ENCODE data around the gene TMEM132D. TPM values are rescaled to one million over a fixed set of nuclear protein-coding genes. Genes with fewer than 3 reads are reported as not detected.

The TMEM132D gene
- total and polyA plus RNA-seq, 2 of the 8 experiments (the other 6 are each of a cell fraction or from before 2014, with no cell fraction given) = 3.5 to 10.1 TPM

DNA sequence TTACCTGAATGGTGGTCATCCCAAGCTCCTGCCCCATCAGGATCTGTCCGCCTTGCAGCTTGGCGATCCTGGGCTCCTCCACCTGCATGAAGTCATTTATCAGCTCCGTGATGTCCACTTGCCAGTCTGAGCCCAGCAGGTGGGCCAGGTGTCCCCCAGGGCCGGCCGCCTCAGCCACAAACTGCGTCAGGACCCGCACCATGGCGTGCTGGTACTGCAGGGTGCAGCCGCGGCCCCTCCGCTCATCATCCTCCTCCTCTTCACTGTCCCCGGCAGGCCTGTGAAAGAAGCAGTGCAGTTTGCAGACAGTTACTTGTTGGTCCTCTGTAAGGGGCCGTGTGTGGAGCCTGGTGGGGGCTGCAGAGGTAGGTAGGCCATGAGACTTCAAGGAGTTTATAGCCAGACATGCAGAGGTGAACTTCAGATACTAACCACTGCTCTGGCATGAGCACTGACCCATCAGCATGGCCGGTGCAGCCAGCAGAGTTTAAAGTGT is 822.0 kb downstream of the TMEM132D start:
- no peak overlapping the region for H4K5ac ChIP-seq (ENCODE audit: insufficient read length, low read depth, low read length)
- no peak overlapping the region for H2BK12ac ChIP-seq (ENCODE audit: low read depth, low read length)
- 92% methylated on average over 14 of the region's 14 CpGs; no CpG with 5 or more reads in 1 of the 2 experiments for WGBS, 2 experiments (ENCODE audit: extremely low coverage in 1 of 2, insufficient coverage in 1 of 2, insufficient read length in 1 of 2, insufficient replicate concordance in 2 of 2, low coverage in 1 of 2, low lambda C conversion rate in 2 of 2, missing lambda C conversion rate in 1 of 2)
- FAIRE-seq = no peak
- no peak overlapping the region for H3K4ac ChIP-seq (replicated peaks; ENCODE audit: insufficient read length, low read depth, low read length)
- H3K79me2 ChIP-seq (ENCODE audit: control insufficient read depth in 1 of 2, insufficient read depth in 2 of 2, low read length in 2 of 2) = no peaks in the 10 kb centered on the region
- H3K23me2 ChIP-seq (ENCODE audit: low read depth, low read length) = 0 out of 2 replicates have a peak, but pooled peaks cover 4% of the 10 kb centered on the region
- ChIA-PET POLR2A (ENCODE audit: partially characterized antibody) (no interaction called here), CTCF (ENCODE audit: partially characterized antibody) (interaction anchor here (1.1 to 6.9 kb wide), 2 partner anchors 11 to 21 kb away, joined by 3 to 31 read pairs; no protein-coding TSS in a partner anchor)
- H4K20me1 ChIP-seq (replicated peaks in 1 of 2; ENCODE audit: control insufficient read depth in 1 of 2, insufficient read depth in 2 of 2, low read length in 2 of 2) = peaks cover 0 to 1% of the 10 kb centered on the region in 2 experiments
- no peak overlapping the region for H4K8ac ChIP-seq (ENCODE audit: extremely low read depth, insufficient read depth, low read length)
- H4K91ac ChIP-seq (replicated peaks; ENCODE audit: insufficient read length, low read length) = no peak overlapping the region
- H2AK5ac ChIP-seq (ENCODE audit: low read depth, low read length) = no peak overlapping the region
- H2BK15ac ChIP-seq (ENCODE audit: low read length) = no peak overlapping the region
- no peak for TF ChIP-seq RAD21 (IDR thresholded peaks at IDR 0.05 in 1 of 2, conservative IDR thresholded peaks at IDR 0.05 in 1 of 2; ENCODE audit: low read depth in 2 of 2, low read length in 2 of 2)
- TF ChIP-seq TCF12 (IDR thresholded peaks at IDR 0.05; ENCODE audit: low read depth, low read length) = no peak
- no peak for TF ChIP-seq TEAD4 (IDR thresholded peaks at IDR 0.05; ENCODE audit: low read depth, low read length)
- no peak for TF ChIP-seq SIX5 (IDR thresholded peaks at IDR 0.05; ENCODE audit: low read depth, low read length)
- TF ChIP-seq GABPA (IDR thresholded peaks at IDR 0.05; ENCODE audit: borderline replicate concordance, insufficient read depth, low read length) = no peak
- no peak for TF ChIP-seq SAP30 (IDR thresholded peaks at IDR 0.05; ENCODE audit: insufficient read depth, insufficient replicate concordance, low read length)
- no peak overlapping the region for H3K4me2 ChIP-seq (ENCODE audit: insufficient read depth in 1 of 2, low read depth in 2 of 2, low read length in 2 of 2)
- no peak overlapping the region for H3K9ac ChIP-seq (replicated peaks in 1 of 4; ENCODE audit: extremely low read depth in 1 of 4, low read depth in 3 of 4, low read length in 3 of 4)
- no peak overlapping the region for H3K56ac ChIP-seq (replicated peaks; ENCODE audit: insufficient read length, low read depth, low read length)
- no peaks in the 10 kb centered on the region for H3K79me1 ChIP-seq (ENCODE audit: low read depth, low read length)
- no peaks in the 10 kb centered on the region for H3K4me1 ChIP-seq (replicated peaks in 1 of 4; ENCODE audit: control insufficient read depth in 3 of 4, insufficient read depth in 4 of 4, low read length in 3 of 4)
- H3K18ac ChIP-seq (ENCODE audit: extremely low read depth, low read length) = no peak overlapping the region
- H2BK20ac ChIP-seq (ENCODE audit: low read length) = no peak overlapping the region
- H2BK5ac ChIP-seq (ENCODE audit: low read depth, low read length) = no peak overlapping the region
- no peak overlapping the region for H3K23ac ChIP-seq (ENCODE audit: insufficient read length)
- no peaks in the 10 kb centered on the region for H3K36me3 ChIP-seq (ENCODE audit: control insufficient read depth in 2 of 4, insufficient read depth in 4 of 4, low read length in 3 of 4)
- no peak for DNase-seq (ENCODE audit: low read depth in 1 of 2, low spot score in 2 of 2)
- H3K14ac ChIP-seq (ENCODE audit: insufficient read length) = no peak overlapping the region
- no peak overlapping the region for H3K4me3 ChIP-seq (ENCODE audit: extremely low read depth in 1 of 4, insufficient read depth in 2 of 4, low read depth in 3 of 4, low read length in 4 of 4)
- H3K27me3 ChIP-seq (replicated peaks in 1 of 4; ENCODE audit: control insufficient read depth in 3 of 4, extremely low read depth in 1 of 4, insufficient read depth in 3 of 4, low read length in 3 of 4) = no peaks in the 10 kb centered on the region
- no peak overlapping the region for H2AFZ ChIP-seq (ENCODE audit: low read length)
- H3K9me3 ChIP-seq (ENCODE audit: insufficient read depth in 2 of 2, low read depth in 1 of 2, low read length in 1 of 2) = no peaks in the 10 kb centered on the region
- no peak overlapping the region for H2BK120ac ChIP-seq (replicated peaks; ENCODE audit: low read depth, low read length)
- no peak overlapping the region for H3K27ac ChIP-seq (ENCODE audit: low read depth, low read length)

Measured in H1 (cell line).